H1 (cell line): Measurements from ENCODE around the gene TAPT1. TPM values are rescaled to one million over a fixed set of nuclear protein-coding genes. Genes with fewer than 3 reads are reported as not detected.

Experiments used
- CTCF ChIA-PET: fragments of 300-600 bp; sonication (Branson Sonifier 250); formaldehyde crosslinking; loops from one replicate; lab custom pipeline; 2021; ENCODE audit not compliant: partially characterized antibody; lab: Charles Lee
- POLR2A ChIA-PET: fragments of 300-600 bp; sonication (Branson Sonifier 250); formaldehyde crosslinking; loops from one replicate; lab custom pipeline; 2021; ENCODE audit warnings: inconsistent platforms; ENCODE audit not compliant: partially characterized antibody; lab: Charles Lee
- DNase-seq, 2 experiments: peaks; one replicate each; pipeline versions ENCODE4 v3.0.0 to v3.0.0-alpha.2; 2010 to 2022; ENCODE audit warnings: low spot score in 2 of 2, low read depth in 1 of 2, mixed read lengths in 1 of 2
- FAIRE-seq: peaks from 2 replicates; lab custom pipeline; 2011; peaks lifted over from hg19 to GRCh38; lab: Jason Lieb, UNC
- H2AFZ ChIP-seq: 2 replicates; pipeline ENCODE4 v1.8.1; 2012; ENCODE audit warnings: low read length, inconsistent platforms
- H2AK5ac ChIP-seq: 2 replicates; pipeline ENCODE4 v1.6.1; 2013; ENCODE audit warnings: low read depth, low read length
- H2BK120ac ChIP-seq: replicated peaks from 2 replicates; pipeline ENCODE3; 2013; ENCODE audit warnings: low read depth, low read length, inconsistent platforms
- H2BK12ac ChIP-seq: 2 replicates; pipeline ENCODE4 v1.6.1; 2013; ENCODE audit warnings: low read depth, low read length
- H2BK15ac ChIP-seq: 2 replicates; pipeline ENCODE4 v1.6.1; 2013; ENCODE audit warnings: low read length
- H2BK20ac ChIP-seq: 2 replicates; pipeline ENCODE4 v1.6.1; 2013; ENCODE audit warnings: low read length
- H2BK5ac ChIP-seq: 2 replicates; pipeline ENCODE4 v1.6.1; 2013; ENCODE audit warnings: low read depth, low read length
- H3K14ac ChIP-seq: 2 replicates; pipeline ENCODE4 v1.6.1; 2013; ENCODE audit warnings: inconsistent platforms; ENCODE audit not compliant: insufficient read length
- H3K18ac ChIP-seq: 2 replicates; pipeline ENCODE4 v1.6.1; 2013; ENCODE audit warnings: low read length; ENCODE audit errors: extremely low read depth
- H3K23ac ChIP-seq: 2 replicates; pipeline ENCODE4 v1.6.1; 2013; ENCODE audit warnings: inconsistent platforms; ENCODE audit not compliant: insufficient read length
- H3K23me2 ChIP-seq: 2 replicates; pipeline ENCODE4 v1.6.1; 2013; ENCODE audit warnings: low read depth, low read length
- H3K27ac ChIP-seq: 2 replicates; pipeline ENCODE4 v1.6.1; 2011; ENCODE audit warnings: low read depth, low read length, inconsistent platforms
- H3K27me3 ChIP-seq, 4 experiments: replicated peaks in 1 of 4; 1 replicate in 1 of 4; 2 replicates in 3 of 4; pipeline versions ENCODE4 v1.6.1 to v1.8.1; 2011 to 2013; ENCODE audit warnings: low read length in 3 of 4, mild to moderate bottlenecking in 3 of 4, inconsistent platforms in 2 of 4, mixed read lengths in 2 of 4, moderate library complexity in 1 of 4; ENCODE audit not compliant: control insufficient read depth in 3 of 4, insufficient read depth in 3 of 4; ENCODE audit errors: extremely low read depth in 1 of 4
- H3K36me3 ChIP-seq, 4 experiments: 2 replicates each; pipeline versions ENCODE4 v1.6.1 to v1.8.1; 2011 to 2013; ENCODE audit warnings: mild to moderate bottlenecking in 4 of 4, low read length in 3 of 4, moderate library complexity in 2 of 4, control low read depth in 1 of 4, inconsistent platforms in 1 of 4; ENCODE audit not compliant: insufficient read depth in 4 of 4, control insufficient read depth in 2 of 4
- H3K4ac ChIP-seq: replicated peaks from 2 replicates; pipeline ENCODE3; 2013; ENCODE audit warnings: low read length, low read depth, mixed read lengths, inconsistent platforms; ENCODE audit not compliant: insufficient read length
- H3K4me1 ChIP-seq, 4 experiments: replicated peaks in 1 of 4; 1 replicate in 1 of 4; 2 replicates in 3 of 4; pipeline versions ENCODE4 v1.6.1 to v1.8.1; 2011 to 2013; ENCODE audit warnings: low read length in 3 of 4, inconsistent platforms in 2 of 4, mixed read lengths in 1 of 4; ENCODE audit not compliant: insufficient read depth in 4 of 4, control insufficient read depth in 3 of 4
- H3K4me2 ChIP-seq, 2 experiments: 2 replicates each; pipeline versions ENCODE4 v1.6.1 to v1.8.1; 2011 to 2013; ENCODE audit warnings: low read depth in 2 of 2, low read length in 2 of 2, control low read depth in 1 of 2, inconsistent platforms in 1 of 2, mild to moderate bottlenecking in 1 of 2; ENCODE audit not compliant: insufficient read depth in 1 of 2
- H3K4me3 ChIP-seq, 4 experiments: fragments of 200-600, 300-600 bp in 1 of 4; sonication (generic), shearing (Covaris generic), sonication (Bioruptor Twin) in 1 of 4; 2 replicates each; pipeline versions ENCODE4 v1.5.1 to v1.8.1; 2011 to 2016; ENCODE audit warnings: low read length in 4 of 4, low read depth in 3 of 4, control low read depth in 2 of 4, inconsistent platforms in 2 of 4, mild to moderate bottlenecking in 2 of 4, mixed read lengths in 1 of 4, moderate library complexity in 1 of 4; ENCODE audit not compliant: insufficient read depth in 2 of 4; ENCODE audit errors: extremely low read depth in 1 of 4
- H3K56ac ChIP-seq: replicated peaks from 2 replicates; pipeline ENCODE3; 2013; ENCODE audit warnings: low read depth, mild to moderate bottlenecking, mixed read lengths, low read length, inconsistent platforms; ENCODE audit not compliant: insufficient read length
- H3K79me1 ChIP-seq: 2 replicates; pipeline ENCODE4 v1.6.1; 2013; ENCODE audit warnings: low read depth, low read length, control low read depth
- H3K79me2 ChIP-seq, 2 experiments: 2 replicates each; pipeline versions ENCODE4 v1.6.1 to v1.8.1; 2012 to 2013; ENCODE audit warnings: low read length in 2 of 2, mild to moderate bottlenecking in 2 of 2, inconsistent platforms in 1 of 2; ENCODE audit not compliant: insufficient read depth in 2 of 2, control insufficient read depth in 1 of 2
- H3K9ac ChIP-seq, 4 experiments: replicated peaks in 1 of 4; 1 replicate in 1 of 4; 2 replicates in 3 of 4; pipeline versions ENCODE4 v1.6.1 to v1.8.1; 2011 to 2013; ENCODE audit warnings: low read depth in 3 of 4, low read length in 3 of 4, control low read depth in 2 of 4, mild to moderate bottlenecking in 2 of 4, moderate library complexity in 2 of 4, inconsistent platforms in 1 of 4; ENCODE audit errors: extremely low read depth in 1 of 4
- H3K9me3 ChIP-seq, 2 experiments: 2 replicates each; pipeline versions ENCODE4 v1.6.1 to v1.8.1; 2012 to 2013; ENCODE audit warnings: mild to moderate bottlenecking in 2 of 2, moderate library complexity in 2 of 2, control low read depth in 1 of 2, inconsistent platforms in 1 of 2, low read depth in 1 of 2, low read length in 1 of 2, mixed read lengths in 1 of 2; ENCODE audit not compliant: insufficient read depth in 2 of 2
- H4K20me1 ChIP-seq, 2 experiments: replicated peaks in 1 of 2; 2 replicates each; pipeline versions ENCODE3 to v1.8.1; 2011 to 2013; ENCODE audit warnings: inconsistent platforms in 2 of 2, low read length in 2 of 2, mild to moderate bottlenecking in 1 of 2; ENCODE audit not compliant: insufficient read depth in 2 of 2, control insufficient read depth in 1 of 2
- H4K5ac ChIP-seq: 2 replicates; pipeline ENCODE4 v1.6.1; 2013; ENCODE audit warnings: low read length, low read depth, mixed read lengths, inconsistent platforms; ENCODE audit not compliant: insufficient read length
- H4K8ac ChIP-seq: 2 replicates; pipeline ENCODE4 v1.8.0; 2013; ENCODE audit warnings: mild to moderate bottlenecking, moderate library complexity, low read length, inconsistent platforms; ENCODE audit not compliant: insufficient read depth; ENCODE audit errors: extremely low read depth
- H4K91ac ChIP-seq: replicated peaks from 2 replicates; pipeline ENCODE3; 2013; ENCODE audit warnings: low read length, mixed read lengths, inconsistent platforms; ENCODE audit not compliant: insufficient read length
- WGBS, 2 experiments: shearing (Covaris generic) in 1 of 2; methylation state at CpG; one replicate each; pipeline versions ENCODE4 v1.1.6 to v1.1.7; 2013 to 2015; ENCODE audit warnings: low lambda C conversion rate in 2 of 2, mixed read lengths in 2 of 2, inconsistent platforms in 1 of 2, low coverage in 1 of 2, missing lambda C conversion rate in 1 of 2; ENCODE audit not compliant: insufficient replicate concordance in 2 of 2, insufficient coverage in 1 of 2, insufficient read length in 1 of 2; ENCODE audit errors: extremely low coverage in 1 of 2, missing lambda C conversion rate in 1 of 2; 5-methylcytosine and 5-hydroxymethylcytosine counted together
- polyA plus RNA-seq, 7 experiments: library from polyadenylated mRNA; depleted of rRNA in 3 of 7; stranded (reverse) in 5 of 7; unstranded in 2 of 7; fragments of >200 nt in 5 of 7; fragments of 200-250 nt in 2 of 7; gene quantifications; 1 replicate in 5 of 7; 2 replicates in 1 of 7; 4 replicates in 1 of 7; pipeline versions ENCODE4 v1.2.1 to v1.2.3, GENCODE V29; 2011 to 2013; ENCODE audit warnings: missing spikeins in 2 of 7, mixed read lengths in 2 of 7
- total RNA-seq: library from RNA; stranded (reverse); fragmentation: NEBNext Ultra II Directional; extraction: Animal tissue kit (Norgen Biotek cat#: 25700); gene quantifications from 2 replicates; pipeline ENCODE4 v1.2.1, GENCODE V29; 2021

The TAPT1 gene
- total and polyA plus RNA-seq, 2 of the 8 experiments (the other 6 are each of a cell fraction or from before 2014, with no cell fraction given) = 4.2 to 15.3 TPM

DNA sequence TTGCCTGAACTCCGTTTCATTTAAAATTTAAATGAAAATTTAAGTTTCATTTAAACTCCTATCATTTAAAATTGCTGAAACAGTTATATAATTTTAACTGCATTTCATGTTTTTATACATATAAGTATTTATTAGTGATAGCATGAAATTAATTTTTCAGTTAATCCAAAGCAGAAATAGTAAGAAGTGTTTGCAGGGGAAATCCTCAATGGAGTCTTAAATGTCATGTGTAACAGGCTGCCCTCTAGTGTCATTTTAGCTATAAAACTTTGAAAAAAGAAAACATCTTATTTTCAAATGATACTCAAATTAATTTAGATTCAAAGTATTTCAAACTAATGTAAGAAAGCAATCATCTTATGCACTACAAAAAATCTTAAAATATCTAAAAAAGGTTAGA, 27.2 kb downstream of the TAPT1 start:
- Histone ChIP-seq H3K4ac (no peak overlapping the region), H2AK5ac (no peak overlapping the region), H2BK5ac (no peak overlapping the region), H2BK12ac (no peak overlapping the region), H3K14ac (no peak overlapping the region), H3K23me2 (no peaks in the 10 kb centered on the region), H3K79me2 (no peaks in the 10 kb centered on the region), H3K23ac (no peak overlapping the region), H2BK120ac (no peak overlapping the region), H4K20me1 (no peaks in the 10 kb centered on the region), H3K4me3 (no peak overlapping the region), H3K18ac (no peak overlapping the region), H3K36me3 (no peaks in the 10 kb centered on the region), H4K8ac (no peak overlapping the region), H4K91ac (no peak overlapping the region), H3K56ac (no peak overlapping the region), H3K9ac (no peak overlapping the region), H3K27me3 (no peaks in the 10 kb centered on the region), H3K4me2 (no peak overlapping the region), H2BK20ac (no peak overlapping the region), H3K27ac (no peak overlapping the region), H3K79me1 (no peaks in the 10 kb centered on the region), H3K4me1 (peaks cover 0 to 3% (median 1%) of the 10 kb centered on the region in 4 experiments; a peak in 2 of 7 replicates), H2BK15ac (no peak overlapping the region), H4K5ac (no peak overlapping the region), H3K9me3 (no peaks in the 10 kb centered on the region), H2AFZ (no peak overlapping the region)
- ChIA-PET CTCF (interaction anchor here (0.6 to 4.0 kb wide), 30 partner anchors 9 to 1049 kb away, joined by 3 to 24 read pairs (median 4); no protein-coding TSS in a partner anchor), POLR2A (interaction anchor here (0.6 to 1.3 kb wide), 4 partner anchors 9 to 117 kb away, joined by 3 to 6 read pairs (median 4); no protein-coding TSS in a partner anchor)
- no peak for DNase-seq
- WGBS, 2 experiments = 93% methylated on average over 1 of the region's 1 CpG; no CpG with 5 or more reads in 1 of the 2 experiments
- no peak for FAIRE-seq
